ENCODE results near the gene SRPK3.
"Not testable (repeated sequence)": the region's sequence is repeated elsewhere in the genome, so short reads cannot be mapped to it uniquely, and the experiment has no call there.

Gene SRPK3

GRCh38 chrX:153780678-153781427 is at the start of gene SRPK3:
TSS of gene SRPK3 (plus strand) at chrX:153781041. CDS start at chrX:153781087, 46 bp downstream.
- DNase-seq, result no peak

GRCh38 chrX:153731117-153731844 is 49.6 kb upstream of the SRPK3 start:
- no peak for DNase-seq

GRCh38 chrX:153731845-153732215 is 49.0 kb upstream of the SRPK3 start:
- no peak for DNase-seq

GRCh38 chrX:153732401-153732800 is 48.4 kb upstream of the SRPK3 start:
- DNase-seq, result no peak

GRCh38 chrX:153733651-153734240 is 47.1 kb upstream of the SRPK3 start:
- DNase-seq, result no peak

- DNase-seq, result no peak
These were observed 46.0 kb upstream of the SRPK3 start for GRCh38 chrX:153734871-153735270.

- no peak for DNase-seq
These were observed 45.6 kb upstream of the SRPK3 start for GRCh38 chrX:153735274-153735673.

- DNase-seq, result no peak
These were observed 44.6 kb upstream of the SRPK3 start for GRCh38 chrX:153736071-153736820.

- DNase-seq, result no peak
These were observed 43.9 kb upstream of the SRPK3 start for GRCh38 chrX:153736871-153737441.

- no peak for DNase-seq
These were observed 42.7 kb upstream of the SRPK3 start for GRCh38 chrX:153738056-153738605.

GRCh38 chrX:153739754-153740486 is 40.9 kb upstream of the SRPK3 start:
- no peak for DNase-seq

GRCh38 chrX:153740631-153741222 is 40.1 kb upstream of the SRPK3 start:
- DNase-seq, result no peak

- DNase-seq, result no peak
These were observed 39.4 kb upstream of the SRPK3 start for GRCh38 chrX:153741446-153741845.

- not testable (repeated sequence) for DNase-seq
These were observed 38.7 kb upstream of the SRPK3 start for GRCh38 chrX:153742111-153742510.

GRCh38 chrX:153742796-153743467 is 37.9 kb upstream of the SRPK3 start:
- not testable (repeated sequence) for DNase-seq

- not testable (repeated sequence) for DNase-seq
These were observed 37.2 kb upstream of the SRPK3 start for GRCh38 chrX:153743468-153744209.

GRCh38 chrX:153744210-153745066 is 36.4 kb upstream of the SRPK3 start:
- DNase-seq, result peak in 9 of 56 donors; percentile 8 to 30 (median 23)

GRCh38 chrX:153745067-153745433 is 35.8 kb upstream of the SRPK3 start:
- DNase-seq, result not testable (repeated sequence)
